K562 (cell line): Measurements from ENCODE around the gene POP7. TPM values are rescaled to one million over a fixed set of nuclear protein-coding genes. Genes with fewer than 3 reads are reported as not detected.
A peak's percentile ranks its signal among the peaks of the same experiment; 100 is the strongest.

ENCODE experiments used
- CHD1 ChIP-seq: fragments of 200-600 bp; sonication (generic); IDR thresholded peaks from one replicate; pipeline ENCODE4 v1.6.1; 2012; ENCODE audit warnings: mild to moderate bottlenecking, moderate library complexity, low read length, inconsistent platforms
- CHD2 ChIP-seq: IDR thresholded peaks from 2 replicates; pipeline ENCODE4 v1.6.1; 2011; ENCODE audit warnings: low read depth, low read length
- CSDE1 ChIP-seq, 2 experiments: fragments of 450-650 bp; IDR thresholded peaks; 2 replicates each; pipeline ENCODE4 v1.6.1; 2016; ENCODE audit warnings: mild to moderate bottlenecking in 1 of 2
- DIDO1 ChIP-seq: fragments of 450-650 bp; IDR thresholded peaks from 2 replicates; pipeline ENCODE4 v1.6.1; 2016; ENCODE audit warnings: low read depth, missing biosample characterization, missing genetic modification characterization
- ESRRB ChIP-seq: fragments of 250-450 bp; sonication (Bioruptor Pico); IDR thresholded peaks from 2 replicates; pipeline ENCODE4 v1.5.0; 2020; ENCODE audit warnings: mild to moderate bottlenecking, moderate library complexity, borderline replicate concordance
- EWSR1 ChIP-seq: fragments of 450-650 bp; IDR thresholded peaks from 2 replicates; pipeline ENCODE4 v1.6.1; 2018; ENCODE audit warnings: borderline replicate concordance, mild to moderate bottlenecking, low read depth, moderate library complexity; ENCODE audit not compliant: partially characterized antibody
- GATAD2A ChIP-seq: fragments of 450-650 bp; IDR thresholded peaks from 2 replicates; pipeline ENCODE4 v1.6.1; 2017
- HDAC1 ChIP-seq, 2 experiments: fragments of 450-650 bp; IDR thresholded peaks; 2 replicates each; pipeline ENCODE4 v1.6.1; 2016 to 2017; ENCODE audit warnings: inconsistent platforms in 1 of 2, mild to moderate bottlenecking in 1 of 2, moderate library complexity in 1 of 2
- KAT2B ChIP-seq: IDR thresholded peaks from one replicate; pipeline ENCODE4 v1.6.1; 2012; ENCODE audit warnings: low read depth, mild to moderate bottlenecking, control low read depth, inconsistent platforms, low read length, moderate library complexity
- POLR3G ChIP-seq: IDR thresholded peaks from 2 replicates; pipeline ENCODE4 v1.6.1; 2011; ENCODE audit not compliant: insufficient read length, insufficient replicate concordance; ENCODE audit errors: extremely low read depth
- RBFOX2 ChIP-seq: fragments of 200-400 bp; formaldehyde crosslinking; IDR thresholded peaks from 2 replicates; pipeline ENCODE4 v1.6.1; 2017; ENCODE audit warnings: low read depth, mild to moderate bottlenecking, low read length, moderate library complexity
- RBM17 ChIP-seq: fragments of 200-400 bp; formaldehyde crosslinking; IDR thresholded peaks from 2 replicates; pipeline ENCODE4 v1.6.1; 2017; ENCODE audit warnings: low read depth, mild to moderate bottlenecking, low read length, borderline replicate concordance
- SAFB2 ChIP-seq: fragments of 200-400 bp; formaldehyde crosslinking; IDR thresholded peaks from 2 replicates; pipeline ENCODE4 v1.6.1; 2018; ENCODE audit warnings: borderline replicate concordance, low read length, low read depth, moderate library complexity; ENCODE audit not compliant: severe bottlenecking
- SPI1 ChIP-seq: IDR thresholded peaks from 2 replicates; pipeline ENCODE4 v1.6.1; 2011; ENCODE audit warnings: low read depth, low read length, control low read depth, borderline replicate concordance
- TAF7 ChIP-seq: fragments of 450-650 bp; IDR thresholded peaks from 2 replicates; pipeline ENCODE4 v1.6.1; 2016; ENCODE audit warnings: missing genetic modification characterization, missing compliant biosample characterization
- TEAD2 ChIP-seq: fragments of 450-650 bp; IDR thresholded peaks from 2 replicates; pipeline ENCODE4 v1.6.1; 2016; ENCODE audit warnings: missing genetic modification characterization, control low read depth, missing compliant biosample characterization
- ZNF41 ChIP-seq: fragments of 250-450 bp; sonication (Bioruptor Pico); conservative IDR thresholded peaks from 2 replicates; pipeline ENCODE4 v1.4.0; 2020; ENCODE audit warnings: mild to moderate bottlenecking
- ZNF561 ChIP-seq: fragments of 450-650 bp; formaldehyde crosslinking; conservative IDR thresholded peaks from 2 replicates; pipeline ENCODE4 v1.4.0; 2020; ENCODE audit warnings: mild to moderate bottlenecking, moderate library complexity
- polyA plus RNA-seq, 8 experiments: library from polyadenylated mRNA; depleted of rRNA in 4 of 8; stranded (reverse) in 5 of 8; unstranded in 3 of 8; fragments of >200 nt; fragmentation: Nextera tagmentation in 2 of 8; fragmentation: Illumina TruSeq in 1 of 8; extraction: Ambion mirVana in 2 of 8; extraction: Trizol in 1 of 8; gene quantifications; 2 replicates each; pipeline versions ENCODE4 v1.2.1 to v1.2.3, GENCODE V29; 2011 to 2014; ENCODE audit warnings: inconsistent platforms in 1 of 8, missing spikeins in 1 of 8
- total RNA-seq, 7 experiments: library from RNA; depleted of rRNA in 6 of 7; stranded (reverse); fragments of >200 nt in 6 of 7; fragmentation: Illumina TruSeq in 2 of 7; extraction: Trizol in 2 of 7; gene quantifications; 2 replicates each; pipeline versions ENCODE4 v1.2.1 to v1.2.3, GENCODE V29; 2011 to 2021; ENCODE audit warnings: low replicate concordance in 1 of 7
- TF ChIP-seq, protein P1 (sequence below): sonication (generic); formaldehyde crosslinking; IDR thresholded peaks from 2 replicates; pipeline ENCODE4 v1.8.0; 2022; ENCODE audit warnings: mild to moderate bottlenecking, missing genetic modification reagents, borderline replicate concordance
- TF ChIP-seq, protein P2 (sequence below): fragments of 450-650 bp; formaldehyde crosslinking; IDR thresholded peaks from 2 replicates; pipeline ENCODE4 v1.4.0; 2020; ENCODE audit warnings: mild to moderate bottlenecking, moderate library complexity
- TF ChIP-seq, protein P3 (sequence below): fragments of 200-800 bp; sonication (Bioruptor generic); IDR thresholded peaks from 2 replicates; pipeline ENCODE4 v1.6.1; 2016; ENCODE audit warnings: missing genetic modification characterization, missing compliant biosample characterization

The POP7 gene
- total and polyA plus RNA-seq, 9 of the 15 experiments (the other 6 are each of a cell fraction or from before 2014, with no cell fraction given): 11.5 to 163 (median 68.9) TPM

DNA sequence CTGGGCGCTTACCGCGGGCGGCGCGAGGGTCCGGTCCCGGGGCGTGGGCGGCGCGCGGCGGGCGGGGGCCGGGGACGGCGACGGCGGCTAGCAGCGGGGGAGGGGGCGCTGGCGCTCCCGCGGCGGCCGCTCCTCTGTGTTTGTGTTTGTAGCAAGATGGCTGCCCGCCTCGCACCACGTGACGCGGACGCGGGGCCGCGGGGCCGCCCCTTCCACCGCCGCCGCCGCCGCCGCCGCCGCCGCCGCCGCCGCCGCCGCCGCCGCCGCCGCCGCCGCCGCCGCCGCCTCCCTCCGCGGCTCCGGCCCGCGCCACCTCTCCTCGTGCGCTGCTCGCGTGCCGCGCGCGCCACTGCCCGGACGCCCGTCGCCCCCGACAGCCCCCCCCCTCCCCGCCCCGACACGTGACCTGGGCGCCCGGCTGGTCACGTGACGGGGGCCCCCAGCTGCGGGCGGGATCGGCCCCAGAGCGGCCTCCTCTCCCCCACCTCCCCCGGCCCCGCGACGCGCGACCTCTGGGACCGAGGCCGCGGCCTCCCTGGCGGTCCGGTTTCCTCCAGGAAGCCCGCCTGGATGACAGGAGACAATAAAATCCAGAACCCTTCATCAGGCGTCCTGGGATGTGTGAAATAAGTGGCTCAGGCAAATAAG is 11.7 kb upstream of the POP7 start, which contains the start of gene GIGYF1 (continued):
- TF ChIP-seq, protein P1, sequence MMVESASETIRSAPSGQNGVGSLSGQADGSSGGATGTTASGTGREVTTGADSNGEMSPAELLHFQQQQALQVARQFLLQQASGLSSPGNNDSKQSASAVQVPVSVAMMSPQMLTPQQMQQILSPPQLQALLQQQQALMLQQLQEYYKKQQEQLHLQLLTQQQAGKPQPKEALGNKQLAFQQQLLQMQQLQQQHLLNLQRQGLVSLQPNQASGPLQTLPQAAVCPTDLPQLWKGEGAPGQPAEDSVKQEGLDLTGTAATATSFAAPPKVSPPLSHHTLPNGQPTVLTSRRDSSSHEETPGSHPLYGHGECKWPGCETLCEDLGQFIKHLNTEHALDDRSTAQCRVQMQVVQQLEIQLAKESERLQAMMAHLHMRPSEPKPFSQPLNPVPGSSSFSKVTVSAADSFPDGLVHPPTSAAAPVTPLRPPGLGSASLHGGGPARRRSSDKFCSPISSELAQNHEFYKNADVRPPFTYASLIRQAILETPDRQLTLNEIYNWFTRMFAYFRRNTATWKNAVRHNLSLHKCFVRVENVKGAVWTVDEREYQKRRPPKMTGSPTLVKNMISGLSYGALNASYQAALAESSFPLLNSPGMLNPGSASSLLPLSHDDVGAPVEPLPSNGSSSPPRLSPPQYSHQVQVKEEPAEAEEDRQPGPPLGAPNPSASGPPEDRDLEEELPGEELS (CRISPR knock-in tag): no peak
- no peak for TF ChIP-seq RBM17
- no peak for TF ChIP-seq RBFOX2
- no peak for TF ChIP-seq TEAD2 (tag)
- no peak; the same call in 1 of the 2 replicates for TF ChIP-seq TAF7 (tag)
- no peak for TF ChIP-seq EWSR1
- TF ChIP-seq, protein P2, sequence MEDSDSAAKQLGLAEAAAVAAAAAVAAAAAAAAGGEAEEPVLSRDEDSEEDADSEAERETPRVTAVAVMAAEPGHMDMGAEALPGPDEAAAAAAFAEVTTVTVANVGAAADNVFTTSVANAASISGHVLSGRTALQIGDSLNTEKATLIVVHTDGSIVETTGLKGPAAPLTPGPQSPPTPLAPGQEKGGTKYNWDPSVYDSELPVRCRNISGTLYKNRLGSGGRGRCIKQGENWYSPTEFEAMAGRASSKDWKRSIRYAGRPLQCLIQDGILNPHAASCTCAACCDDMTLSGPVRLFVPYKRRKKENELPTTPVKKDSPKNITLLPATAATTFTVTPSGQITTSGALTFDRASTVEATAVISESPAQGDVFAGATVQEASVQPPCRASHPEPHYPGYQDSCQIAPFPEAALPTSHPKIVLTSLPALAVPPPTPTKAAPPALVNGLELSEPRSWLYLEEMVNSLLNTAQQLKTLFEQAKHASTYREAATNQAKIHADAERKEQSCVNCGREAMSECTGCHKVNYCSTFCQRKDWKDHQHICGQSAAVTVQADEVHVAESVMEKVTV: peak; percentile 17; the same call in 1 of the 2 replicates
- no peak for TF ChIP-seq GATAD2A
- TF ChIP-seq DIDO1: no peak
- no peak for TF ChIP-seq SAFB2
- no peak for TF ChIP-seq CSDE1 (IDR thresholded peaks at IDR 0.05)
- TF ChIP-seq ESRRB (CRISPR knock-in tag): no peak
- no peak for TF ChIP-seq HDAC1 (IDR thresholded peaks at IDR 0.05)
- TF ChIP-seq ZNF41 (CRISPR knock-in tag): no peak
- no peak for TF ChIP-seq POLR3G
- TF ChIP-seq, protein P3, sequence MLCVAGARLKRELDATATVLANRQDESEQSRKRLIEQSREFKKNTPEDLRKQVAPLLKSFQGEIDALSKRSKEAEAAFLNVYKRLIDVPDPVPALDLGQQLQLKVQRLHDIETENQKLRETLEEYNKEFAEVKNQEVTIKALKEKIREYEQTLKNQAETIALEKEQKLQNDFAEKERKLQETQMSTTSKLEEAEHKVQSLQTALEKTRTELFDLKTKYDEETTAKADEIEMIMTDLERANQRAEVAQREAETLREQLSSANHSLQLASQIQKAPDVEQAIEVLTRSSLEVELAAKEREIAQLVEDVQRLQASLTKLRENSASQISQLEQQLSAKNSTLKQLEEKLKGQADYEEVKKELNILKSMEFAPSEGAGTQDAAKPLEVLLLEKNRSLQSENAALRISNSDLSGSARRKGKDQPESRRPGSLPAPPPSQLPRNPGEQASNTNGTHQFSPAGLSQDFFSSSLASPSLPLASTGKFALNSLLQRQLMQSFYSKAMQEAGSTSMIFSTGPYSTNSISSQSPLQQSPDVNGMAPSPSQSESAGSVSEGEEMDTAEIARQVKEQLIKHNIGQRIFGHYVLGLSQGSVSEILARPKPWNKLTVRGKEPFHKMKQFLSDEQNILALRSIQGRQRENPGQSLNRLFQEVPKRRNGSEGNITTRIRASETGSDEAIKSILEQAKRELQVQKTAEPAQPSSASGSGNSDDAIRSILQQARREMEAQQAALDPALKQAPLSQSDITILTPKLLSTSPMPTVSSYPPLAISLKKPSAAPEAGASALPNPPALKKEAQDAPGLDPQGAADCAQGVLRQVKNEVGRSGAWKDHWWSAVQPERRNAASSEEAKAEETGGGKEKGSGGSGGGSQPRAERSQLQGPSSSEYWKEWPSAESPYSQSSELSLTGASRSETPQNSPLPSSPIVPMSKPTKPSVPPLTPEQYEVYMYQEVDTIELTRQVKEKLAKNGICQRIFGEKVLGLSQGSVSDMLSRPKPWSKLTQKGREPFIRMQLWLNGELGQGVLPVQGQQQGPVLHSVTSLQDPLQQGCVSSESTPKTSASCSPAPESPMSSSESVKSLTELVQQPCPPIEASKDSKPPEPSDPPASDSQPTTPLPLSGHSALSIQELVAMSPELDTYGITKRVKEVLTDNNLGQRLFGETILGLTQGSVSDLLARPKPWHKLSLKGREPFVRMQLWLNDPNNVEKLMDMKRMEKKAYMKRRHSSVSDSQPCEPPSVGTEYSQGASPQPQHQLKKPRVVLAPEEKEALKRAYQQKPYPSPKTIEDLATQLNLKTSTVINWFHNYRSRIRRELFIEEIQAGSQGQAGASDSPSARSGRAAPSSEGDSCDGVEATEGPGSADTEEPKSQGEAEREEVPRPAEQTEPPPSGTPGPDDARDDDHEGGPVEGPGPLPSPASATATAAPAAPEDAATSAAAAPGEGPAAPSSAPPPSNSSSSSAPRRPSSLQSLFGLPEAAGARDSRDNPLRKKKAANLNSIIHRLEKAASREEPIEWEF (CRISPR knock-in tag): no peak
- no peak for TF ChIP-seq CHD2
- no peak for TF ChIP-seq CHD1
- no peak for TF ChIP-seq ZNF561 (CRISPR knock-in tag)
- no peak for TF ChIP-seq KAT2B
- no peak for TF ChIP-seq SPI1
